ENCODE data around the gene TRAF2.
A peak's percentile ranks its signal among the peaks of the same experiment; 100 is the strongest.
"Not testable (repeated sequence)": the region's sequence is repeated elsewhere in the genome, so short reads cannot be mapped to it uniquely, and the experiment has no call there.

The TRAF2 gene

GRCh38 chr9:136862849-136863622, 23.3 kb upstream of the TRAF2 start:
- DNase-seq (ENCODE audit: low read depth, low spot score) = no peak
- H3K4me3 ChIP-seq (ENCODE audit: low read depth, low read length) = no peak overlapping the region
- TF ChIP-seq, protein P1, sequence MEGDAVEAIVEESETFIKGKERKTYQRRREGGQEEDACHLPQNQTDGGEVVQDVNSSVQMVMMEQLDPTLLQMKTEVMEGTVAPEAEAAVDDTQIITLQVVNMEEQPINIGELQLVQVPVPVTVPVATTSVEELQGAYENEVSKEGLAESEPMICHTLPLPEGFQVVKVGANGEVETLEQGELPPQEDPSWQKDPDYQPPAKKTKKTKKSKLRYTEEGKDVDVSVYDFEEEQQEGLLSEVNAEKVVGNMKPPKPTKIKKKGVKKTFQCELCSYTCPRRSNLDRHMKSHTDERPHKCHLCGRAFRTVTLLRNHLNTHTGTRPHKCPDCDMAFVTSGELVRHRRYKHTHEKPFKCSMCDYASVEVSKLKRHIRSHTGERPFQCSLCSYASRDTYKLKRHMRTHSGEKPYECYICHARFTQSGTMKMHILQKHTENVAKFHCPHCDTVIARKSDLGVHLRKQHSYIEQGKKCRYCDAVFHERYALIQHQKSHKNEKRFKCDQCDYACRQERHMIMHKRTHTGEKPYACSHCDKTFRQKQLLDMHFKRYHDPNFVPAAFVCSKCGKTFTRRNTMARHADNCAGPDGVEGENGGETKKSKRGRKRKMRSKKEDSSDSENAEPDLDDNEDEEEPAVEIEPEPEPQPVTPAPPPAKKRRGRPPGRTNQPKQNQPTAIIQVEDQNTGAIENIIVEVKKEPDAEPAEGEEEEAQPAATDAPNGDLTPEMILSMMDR (IDR thresholded peaks at IDR 0.05; ENCODE audit: insufficient read depth, low read length, missing control alignments) = no peak
- ChIA-PET CTCF (interaction anchor here (1.1 to 1.7 kb wide), 2 partner anchors 19 to 21 kb away, joined by 3 to 6 read pairs; partner anchors contain the start of gene AJM1), POLR2A (interaction anchor here (1.8 kb wide), 1 partner anchor 11 kb away, joined by 4 read pairs; the partner anchor contains the start of gene MAMDC4)

DNA sequence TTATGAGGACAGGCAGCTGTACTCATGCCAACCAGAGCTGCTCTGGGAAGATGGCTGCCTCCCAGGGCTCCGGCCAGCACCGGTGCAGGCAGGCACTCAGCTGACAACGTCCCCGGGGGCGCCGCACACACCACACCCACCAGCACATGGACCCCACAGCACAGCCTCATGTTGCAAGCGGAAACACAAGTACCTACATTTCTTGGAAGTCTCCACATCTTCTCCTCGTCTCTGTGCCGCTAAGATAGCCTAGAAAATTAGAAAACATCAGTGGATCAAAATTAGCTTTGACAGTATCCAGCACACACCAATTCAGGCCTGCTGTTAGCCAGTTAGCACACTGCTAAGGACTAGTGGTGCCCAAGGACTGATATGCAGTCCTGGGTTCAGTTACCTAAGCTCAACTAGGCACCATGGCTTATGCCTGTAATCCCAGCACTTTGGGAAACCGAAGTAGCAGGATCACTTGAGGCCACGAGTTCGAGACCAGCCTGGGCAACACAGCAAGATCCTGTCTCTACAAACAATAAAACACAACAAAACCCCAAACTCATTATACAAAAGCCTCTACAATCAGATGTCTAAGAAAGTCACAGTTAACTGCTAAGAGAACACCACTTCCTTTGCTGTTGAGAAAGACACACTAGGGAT, 22.6 kb upstream of the TRAF2 start:
- TF ChIP-seq, protein P1 (IDR thresholded peaks at IDR 0.05; ENCODE audit: insufficient read depth, low read length, missing control alignments) = no peak
- ChIA-PET CTCF (interaction anchor here (1.7 kb wide), 1 partner anchor 21 kb away, joined by 6 read pairs; the partner anchor contains the start of gene AJM1), POLR2A (interaction anchor here (1.8 kb wide), 1 partner anchor 12 kb away, joined by 4 read pairs; the partner anchor contains the start of gene MAMDC4)
- H3K4me3 ChIP-seq (ENCODE audit: low read depth, low read length) = no peak overlapping the region
- DNase-seq (ENCODE audit: low read depth, low spot score) = no peak

DNA sequence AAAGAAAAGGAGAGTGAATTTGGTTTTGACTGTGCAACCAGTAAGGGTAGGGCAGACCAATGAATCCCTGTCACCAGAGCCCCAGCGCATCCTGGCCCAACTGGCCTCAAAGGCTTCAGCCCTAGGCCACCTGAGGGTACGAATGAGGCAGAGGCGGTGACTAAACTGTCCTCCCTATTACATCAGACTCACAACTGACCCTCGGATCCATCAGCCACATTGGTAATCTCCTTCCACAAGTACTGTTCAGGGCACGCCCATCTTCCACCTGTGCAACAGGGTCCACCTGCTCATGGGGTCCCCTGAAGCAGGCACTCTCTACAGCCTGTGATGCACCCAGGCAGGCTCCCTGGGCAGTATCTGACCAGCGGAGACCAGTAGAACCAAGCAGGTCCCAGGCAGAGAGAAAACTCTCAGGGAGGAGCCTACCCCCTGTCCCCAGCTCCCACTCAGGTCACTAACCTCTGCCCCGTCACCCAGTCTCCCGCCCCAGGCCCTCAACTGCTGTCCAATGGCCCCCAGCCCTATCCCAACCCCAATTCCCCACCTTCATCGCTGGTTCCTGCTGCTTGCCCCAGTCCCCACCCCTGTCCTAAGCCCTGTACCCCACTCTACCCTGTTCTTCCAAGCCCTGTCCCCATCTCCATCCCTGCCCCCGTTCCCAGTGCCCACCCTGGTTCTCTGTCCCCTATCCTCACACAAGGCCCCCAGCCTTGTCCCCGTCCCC, 21.1 kb upstream of the TRAF2 start:
- H3K4me3 ChIP-seq (ENCODE audit: low read depth, low read length) = peak overlapping the region; percentile 78
- TF ChIP-seq, protein P1 (IDR thresholded peaks at IDR 0.05; ENCODE audit: insufficient read depth, low read length, missing control alignments) = no peak
- ChIA-PET CTCF (no interaction called here), POLR2A (interaction anchor here (1.4 kb wide), 1 partner anchor 18 kb away, joined by 4 read pairs; no protein-coding TSS in a partner anchor)
- no peak for DNase-seq (ENCODE audit: low read depth, low spot score)

GRCh38 chr9:136865768-136866103, 20.6 kb upstream of the TRAF2 start:
- TF ChIP-seq, protein P1 (IDR thresholded peaks at IDR 0.05; ENCODE audit: insufficient read depth, low read length, missing control alignments) = no peak
- CTCF ChIA-PET = no interaction called here
- DNase-seq (ENCODE audit: low read depth, low spot score) = no peak
- peak overlapping the region; percentile 78 for H3K4me3 ChIP-seq (ENCODE audit: low read depth, low read length)
- POLR2A ChIA-PET = interaction anchor here (1.0 to 1.4 kb wide), 2 partner anchors 18 to 20 kb away, joined by 4 to 7 read pairs; partner anchors contain the start of gene TRAF2

DNA sequence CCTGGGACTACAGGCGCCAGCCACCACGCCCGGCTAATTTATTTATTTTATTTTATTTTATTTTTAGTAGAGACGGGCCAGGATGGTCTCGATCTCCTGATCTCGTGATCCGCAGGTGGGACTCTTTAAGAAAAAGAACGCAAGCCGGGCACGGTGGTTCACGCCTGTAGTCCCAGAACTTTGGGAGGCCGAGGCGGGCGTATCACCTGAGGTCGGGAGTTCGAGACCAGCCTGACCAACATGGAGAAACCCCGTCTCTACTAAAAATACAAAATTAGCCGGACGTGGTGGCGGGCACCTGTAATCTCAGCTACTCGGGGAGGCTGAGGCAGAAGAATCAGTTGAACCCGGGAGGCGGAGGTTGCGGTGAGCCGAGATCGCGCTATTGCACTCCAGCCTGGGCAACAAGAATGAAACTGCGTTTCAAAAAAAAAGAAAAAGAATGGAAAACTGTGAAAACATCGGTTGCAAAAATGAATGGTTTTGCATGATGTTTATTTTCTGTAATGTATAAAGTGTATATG, 19.4 kb upstream of the TRAF2 start:
- H3K4me3 ChIP-seq (ENCODE audit: low read depth, low read length) = peak overlapping the region; percentile 78
- DNase-seq (ENCODE audit: low read depth, low spot score); CTCF ChIA-PET; POLR2A ChIA-PET: not testable (repeated sequence)

DNA sequence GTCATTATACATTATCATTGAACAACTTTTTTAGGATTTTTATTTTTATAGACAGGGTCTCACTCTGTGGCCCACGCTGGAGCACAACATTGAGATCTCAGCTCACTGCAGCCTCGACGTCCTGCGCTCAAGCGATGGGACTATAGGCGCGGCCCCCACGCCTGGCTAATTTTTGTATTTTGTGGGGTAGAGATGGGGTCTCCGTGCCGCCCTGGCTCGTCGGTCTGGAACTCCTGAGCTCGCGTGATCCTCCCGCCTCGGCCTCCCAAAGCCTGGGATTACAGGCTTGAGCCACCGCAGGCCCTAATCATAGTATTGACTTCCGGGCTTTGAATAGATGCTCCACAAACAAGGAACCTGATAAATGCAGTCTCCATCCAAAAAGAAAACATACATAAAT, 18.8 kb upstream of the TRAF2 start:
- CTCF ChIA-PET = no interaction called here
- DNase-seq (ENCODE audit: low read depth, low spot score) = no peak
- POLR2A ChIA-PET = no interaction called here
- no peak overlapping the region for H3K4me3 ChIP-seq (ENCODE audit: low read depth, low read length)
- TF ChIP-seq, protein P1 (IDR thresholded peaks at IDR 0.05; ENCODE audit: insufficient read depth, low read length, missing control alignments) = no peak

Data from AG04449 (cell line).